ENCODE data around the gene BEX3. TPM values are rescaled to one million over a fixed set of nuclear protein-coding genes. Genes with fewer than 3 reads are reported as not detected.

The BEX3 gene
- total and polyA plus RNA-seq, 5 donors from 2014 or later = 29.2 to 166 (median 143) TPM

DNA sequence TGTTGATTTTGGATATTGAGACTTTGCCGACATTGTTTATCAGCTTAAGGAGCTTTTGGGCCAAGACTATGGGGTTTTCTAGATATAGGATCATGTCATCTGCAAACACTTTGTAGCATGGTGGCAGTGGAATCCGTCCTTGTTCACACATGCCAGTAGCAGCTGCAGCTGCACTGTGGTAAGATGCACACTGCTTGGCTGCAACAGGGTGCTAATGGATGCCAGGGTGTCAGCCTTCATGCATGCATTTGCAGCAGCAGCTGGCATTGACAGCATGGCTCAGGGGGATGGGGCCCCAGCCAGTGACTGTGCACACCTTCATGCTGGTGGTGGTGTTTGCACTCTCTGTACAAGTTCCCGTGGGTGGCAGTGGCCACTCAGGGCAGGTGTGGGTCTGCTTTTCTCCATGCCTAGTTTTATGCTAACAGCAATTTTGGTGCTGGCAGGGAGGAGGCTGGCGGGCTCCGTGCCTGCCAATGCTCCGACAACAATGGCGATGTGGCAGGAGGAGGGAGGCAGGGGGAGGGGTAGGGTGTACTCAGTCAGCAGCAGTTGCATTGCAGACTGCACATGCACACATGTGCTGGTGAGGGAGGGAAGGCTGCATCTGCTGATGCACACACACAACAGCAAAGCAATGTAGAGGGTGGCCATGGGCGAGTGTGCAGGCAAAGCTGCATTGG is 37.5 kb downstream of the BEX3 start:
- Mint-ChIP-seq H3K9me3 (no peaks in the 10 kb centered on the region), H3K27ac (no peak overlapping the region), H3K27me3 (no peaks in the 10 kb centered on the region), H3K4me3 (no peak overlapping the region), H3K36me3 (no peaks in the 10 kb centered on the region), H3K4me1 (peaks cover 6 to 11% (median 8%) of the 10 kb centered on the region in 4 donors)
- Histone ChIP-seq H3K27me3 (ENCODE audit: control insufficient read depth, insufficient read depth, low read length) (no peaks in the 10 kb centered on the region), H3K27ac (ENCODE audit: insufficient read depth, low read length, poor library complexity, severe bottlenecking) (no peak overlapping the region), H3K4me1 (ENCODE audit: control insufficient read depth, insufficient read depth, low read length, poor library complexity, severe bottlenecking) (no peaks in the 10 kb centered on the region), H3K36me3 (ENCODE audit: control insufficient read depth, insufficient read depth, low read length) (no peaks in the 10 kb centered on the region), H3K9me3 (ENCODE audit: control insufficient read depth in 2 of 2, low read length in 2 of 2) (no peaks in the 10 kb centered on the region), H3K4me3 (ENCODE audit: low read depth, low read length) (no peak overlapping the region)
- ATAC-seq (ENCODE audit: low read depth in 2 of 2) = no peak
- no peak for DNase-seq

DNA sequence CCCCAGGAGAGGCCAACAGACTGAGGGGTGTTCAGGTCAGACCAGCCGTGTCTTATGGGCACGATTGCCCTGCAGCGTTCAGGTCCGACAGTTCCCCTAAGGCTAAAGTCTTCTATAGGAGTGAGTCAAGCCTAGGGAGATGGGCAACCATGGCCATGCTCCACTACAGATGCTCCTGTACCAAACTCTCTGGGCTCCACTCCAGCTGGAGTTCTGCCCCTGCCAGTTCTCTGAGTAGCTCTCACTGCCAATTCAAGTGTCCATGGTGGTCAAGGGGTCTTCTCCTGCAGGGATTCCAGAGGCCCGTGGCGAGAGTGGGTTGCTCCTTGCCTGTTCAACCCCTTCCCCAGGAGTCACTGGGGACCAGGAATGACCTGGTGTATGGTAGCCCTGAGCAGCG is 38.2 kb downstream of the BEX3 start:
- H3K9me3 Mint-ChIP-seq = no peaks in the 10 kb centered on the region
- no peak for ATAC-seq (ENCODE audit: low read depth in 2 of 2)
- no peaks in the 10 kb centered on the region for H3K4me1 ChIP-seq (ENCODE audit: control insufficient read depth, insufficient read depth, low read length, poor library complexity, severe bottlenecking)
- peak overlapping the region in 1 of 3 donors; percentile 86 for H3K27ac Mint-ChIP-seq
- peaks cover 6 to 11% (median 8%) of the 10 kb centered on the region in 4 donors for H3K4me1 Mint-ChIP-seq
- H3K27ac ChIP-seq (ENCODE audit: insufficient read depth, low read length, poor library complexity, severe bottlenecking) = no peak overlapping the region
- no peaks in the 10 kb centered on the region for H3K36me3 ChIP-seq (ENCODE audit: control insufficient read depth, insufficient read depth, low read length)
- H3K27me3 ChIP-seq (ENCODE audit: control insufficient read depth, insufficient read depth, low read length) = no peaks in the 10 kb centered on the region
- H3K27me3 Mint-ChIP-seq = no peaks in the 10 kb centered on the region
- no peaks in the 10 kb centered on the region for H3K36me3 Mint-ChIP-seq
- H3K4me3 ChIP-seq (ENCODE audit: low read depth, low read length) = no peak overlapping the region
- DNase-seq = no peak
- no peaks in the 10 kb centered on the region for H3K9me3 ChIP-seq (ENCODE audit: control insufficient read depth in 2 of 2, low read length in 2 of 2)
- no peak overlapping the region for H3K4me3 Mint-ChIP-seq

DNA sequence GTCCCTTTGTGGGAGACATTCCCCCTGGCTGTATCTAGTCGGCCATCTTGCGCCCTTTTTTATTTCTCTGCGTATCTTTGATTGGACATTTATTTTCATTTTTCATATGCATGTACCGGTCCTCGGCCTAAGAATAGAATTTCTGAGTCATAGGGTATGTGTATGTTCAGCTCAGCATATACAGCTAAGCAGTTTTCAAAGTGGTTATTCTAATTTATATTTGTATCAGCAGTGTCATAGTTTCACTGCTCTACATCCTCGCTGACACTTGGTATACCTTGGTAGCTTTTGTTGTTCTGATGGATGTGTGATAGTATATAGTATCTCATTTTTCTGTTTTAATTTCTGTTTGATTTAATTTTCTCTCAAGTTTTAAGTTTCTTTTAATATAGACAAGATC is 38.7 kb downstream of the BEX3 start:
- no peaks in the 10 kb centered on the region for H3K9me3 ChIP-seq (ENCODE audit: control insufficient read depth in 2 of 2, low read length in 2 of 2)
- Mint-ChIP-seq H3K27me3 (no peaks in the 10 kb centered on the region), H3K4me3 (no peak overlapping the region), H3K9me3 (no peaks in the 10 kb centered on the region), H3K4me1 (peaks cover 6 to 11% (median 8%) of the 10 kb centered on the region in 4 donors), H3K27ac (peak overlapping the region in 2 of 3 donors; percentile 68 to 86), H3K36me3 (no peaks in the 10 kb centered on the region)
- H3K4me1 ChIP-seq (ENCODE audit: control insufficient read depth, insufficient read depth, low read length, poor library complexity, severe bottlenecking) = no peaks in the 10 kb centered on the region
- H3K27ac ChIP-seq (ENCODE audit: insufficient read depth, low read length, poor library complexity, severe bottlenecking) = no peak overlapping the region
- no peaks in the 10 kb centered on the region for H3K36me3 ChIP-seq (ENCODE audit: control insufficient read depth, insufficient read depth, low read length)
- peak; percentile 31 to 50 for ATAC-seq (ENCODE audit: low read depth in 2 of 2)
- peak overlapping the region; percentile 11 for H3K4me3 ChIP-seq (ENCODE audit: low read depth, low read length)
- no peaks in the 10 kb centered on the region for H3K27me3 ChIP-seq (ENCODE audit: control insufficient read depth, insufficient read depth, low read length)
- peak in 1 of 3 donors; percentile 18 for DNase-seq

- Mint-ChIP-seq H3K4me1 (peaks cover 6 to 11% (median 8%) of the 10 kb centered on the region in 4 donors), H3K36me3 (no peaks in the 10 kb centered on the region), H3K27me3 (no peaks in the 10 kb centered on the region), H3K4me3 (no peak overlapping the region), H3K27ac (no peak overlapping the region), H3K9me3 (no peaks in the 10 kb centered on the region)
- H3K27me3 ChIP-seq (ENCODE audit: control insufficient read depth, insufficient read depth, low read length) = no peaks in the 10 kb centered on the region
- H3K4me1 ChIP-seq (ENCODE audit: control insufficient read depth, insufficient read depth, low read length, poor library complexity, severe bottlenecking) = no peaks in the 10 kb centered on the region
- H3K27ac ChIP-seq (ENCODE audit: insufficient read depth, low read length, poor library complexity, severe bottlenecking) = no peak overlapping the region
- H3K36me3 ChIP-seq (ENCODE audit: control insufficient read depth, insufficient read depth, low read length) = no peaks in the 10 kb centered on the region
- ATAC-seq (ENCODE audit: low read depth in 2 of 2) (peak; percentile 67 to 73), DNase-seq (peak in 2 of 3 donors; percentile 17 to 58)
- H3K9me3 ChIP-seq (ENCODE audit: control insufficient read depth in 2 of 2, low read length in 2 of 2) = no peaks in the 10 kb centered on the region
- H3K4me3 ChIP-seq (ENCODE audit: low read depth, low read length) = peak overlapping the region; percentile 11
Observed at GRCh38 chrX:103415528-103415927, 39.2 kb downstream of the BEX3 start.

- no peaks in the 10 kb centered on the region for H3K9me3 ChIP-seq (ENCODE audit: control insufficient read depth in 2 of 2, low read length in 2 of 2)
- H3K4me3 ChIP-seq (ENCODE audit: low read depth, low read length) = no peak overlapping the region
- Mint-ChIP-seq H3K27ac (no peak overlapping the region), H3K4me1 (peaks cover 6 to 11% (median 8%) of the 10 kb centered on the region in 4 donors), H3K9me3 (peaks cover 0 to 1% (median 0%) of the 10 kb centered on the region in 7 donors), H3K4me3 (no peak overlapping the region), H3K27me3 (no peaks in the 10 kb centered on the region), H3K36me3 (peaks cover 4% of the 10 kb centered on the region)
- H3K27me3 ChIP-seq (ENCODE audit: control insufficient read depth, insufficient read depth, low read length) = no peaks in the 10 kb centered on the region
- H3K27ac ChIP-seq (ENCODE audit: insufficient read depth, low read length, poor library complexity, severe bottlenecking) = no peak overlapping the region
- H3K4me1 ChIP-seq (ENCODE audit: control insufficient read depth, insufficient read depth, low read length, poor library complexity, severe bottlenecking) = no peaks in the 10 kb centered on the region
- ATAC-seq (ENCODE audit: low read depth in 2 of 2) = no peak
- no peaks in the 10 kb centered on the region for H3K36me3 ChIP-seq (ENCODE audit: control insufficient read depth, insufficient read depth, low read length)
- DNase-seq = no peak
Observed at GRCh38 chrX:103417370-103417769, 41.0 kb downstream of the BEX3 start.

- H3K27me3 Mint-ChIP-seq = no peaks in the 10 kb centered on the region
Observed at GRCh38 chrX:103417933-103418332, 41.6 kb downstream of the BEX3 start.

GRCh38 chrX:103418811-103419340 is 42.5 kb downstream of the BEX3 start:
- Mint-ChIP-seq H3K36me3 (peaks cover 4% of the 10 kb centered on the region), H3K4me1 (peaks cover 6 to 11% (median 8%) of the 10 kb centered on the region in 4 donors), H3K27ac (no peak overlapping the region), H3K9me3 (peaks cover 0 to 1% (median 0%) of the 10 kb centered on the region in 7 donors), H3K4me3 (no peak overlapping the region), H3K27me3 (no peaks in the 10 kb centered on the region)
- Histone ChIP-seq H3K4me3 (ENCODE audit: low read depth, low read length) (no peak overlapping the region), H3K36me3 (ENCODE audit: control insufficient read depth, insufficient read depth, low read length) (no peaks in the 10 kb centered on the region), H3K9me3 (ENCODE audit: control insufficient read depth in 2 of 2, low read length in 2 of 2) (no peaks in the 10 kb centered on the region), H3K4me1 (ENCODE audit: control insufficient read depth, insufficient read depth, low read length, poor library complexity, severe bottlenecking) (no peaks in the 10 kb centered on the region), H3K27me3 (ENCODE audit: control insufficient read depth, insufficient read depth, low read length) (no peaks in the 10 kb centered on the region), H3K27ac (ENCODE audit: insufficient read depth, low read length, poor library complexity, severe bottlenecking) (no peak overlapping the region)
- no peak for DNase-seq
- no peak for ATAC-seq (ENCODE audit: low read depth in 2 of 2)

More at GRCh38 chrX:103417933-103418332, 41.6 kb downstream of the BEX3 start:
- Histone ChIP-seq H3K27me3 (ENCODE audit: control insufficient read depth, insufficient read depth, low read length) (no peaks in the 10 kb centered on the region), H3K4me1 (ENCODE audit: control insufficient read depth, insufficient read depth, low read length, poor library complexity, severe bottlenecking) (no peaks in the 10 kb centered on the region), H3K27ac (ENCODE audit: insufficient read depth, low read length, poor library complexity, severe bottlenecking) (no peak overlapping the region), H3K36me3 (ENCODE audit: control insufficient read depth, insufficient read depth, low read length) (no peaks in the 10 kb centered on the region), H3K9me3 (ENCODE audit: control insufficient read depth in 2 of 2, low read length in 2 of 2) (no peaks in the 10 kb centered on the region), H3K4me3 (ENCODE audit: low read depth, low read length) (no peak overlapping the region)
- Mint-ChIP-seq H3K36me3 (peaks cover 4% of the 10 kb centered on the region), H3K27ac (no peak overlapping the region), H3K4me1 (peaks cover 6 to 11% (median 8%) of the 10 kb centered on the region in 4 donors), H3K4me3 (no peak overlapping the region), H3K9me3 (peaks cover 0 to 1% (median 0%) of the 10 kb centered on the region in 7 donors)
- no peak for DNase-seq
- no peak for ATAC-seq (ENCODE audit: low read depth in 2 of 2)
